CD4-positive, alpha-beta memory T cell (primary cell): ENCODE results near the gene SIGLEC10. TPM values are rescaled to one million over a fixed set of nuclear protein-coding genes. Genes with fewer than 3 reads are reported as not detected.
"Not testable (repeated sequence)": the region's sequence is repeated elsewhere in the genome, so short reads cannot be mapped to it uniquely, and the experiment has no call there.

Experiments
- CTCF ChIA-PET: fragments of 350-600 bp; sonication (Branson Sonifier 250); formaldehyde crosslinking; loops from one replicate; lab custom pipeline; 2021; ENCODE audit warnings: inconsistent platforms; ENCODE audit not compliant: partially characterized antibody; lab: Charles Lee
- POLR2A ChIA-PET: fragments of 350-600 bp; sonication (Branson Sonifier 250); formaldehyde crosslinking; loops from one replicate; lab custom pipeline; 2021; ENCODE audit not compliant: partially characterized antibody; lab: Charles Lee
- DNase-seq, 5 donors: peaks; one replicate each; pipeline versions ENCODE4 v3.0.0 to v3.0.0-alpha.2; 2020 to 2022; ENCODE audit warnings: mixed read lengths in 1 of 5
- H3K27ac ChIP-seq: one replicate; pipeline ENCODE4 v1.7.0; 2013; ENCODE audit warnings: low read depth, low read length
- H3K27me3 ChIP-seq: 2 replicates; pipeline ENCODE4 v1.7.0; 2013; ENCODE audit warnings: mild to moderate bottlenecking, low read length, moderate library complexity; ENCODE audit not compliant: insufficient read depth
- H3K36me3 ChIP-seq: 2 replicates; pipeline ENCODE4 v1.7.0; 2013; ENCODE audit warnings: mild to moderate bottlenecking, low read length, moderate library complexity; ENCODE audit not compliant: insufficient read depth
- H3K4me1 ChIP-seq: 2 replicates; pipeline ENCODE4 v1.7.0; 2013; ENCODE audit warnings: mild to moderate bottlenecking, low read length, moderate library complexity; ENCODE audit not compliant: insufficient read depth
- H3K4me3 ChIP-seq, 2 donors: one replicate each; pipeline ENCODE4 v1.7.0; 2013; ENCODE audit warnings: low read length in 2 of 2, mild to moderate bottlenecking in 1 of 2
- H3K9me3 ChIP-seq, 2 donors: one replicate each; pipeline ENCODE4 v1.7.0; 2013; ENCODE audit warnings: low read length in 2 of 2, control low read depth in 1 of 2; ENCODE audit not compliant: control insufficient read depth in 1 of 2
- H3K27ac Mint-ChIP-seq, 7 donors: one replicate each; pipeline ENCODE4 v1.8.0; 2020 to 2021; ENCODE audit warnings: mixed read lengths in 7 of 7, mild to moderate bottlenecking in 6 of 7, inconsistent platforms in 3 of 7, moderate library complexity in 3 of 7
- H3K27me3 Mint-ChIP-seq, 2 donors: one replicate each; pipeline ENCODE4 v1.8.0; 2020 to 2021; ENCODE audit warnings: mixed read lengths in 2 of 2
- H3K36me3 Mint-ChIP-seq, 2 donors: one replicate each; pipeline ENCODE4 v1.8.0; 2020 to 2021; ENCODE audit warnings: mixed read lengths in 2 of 2, inconsistent platforms in 1 of 2, mild to moderate bottlenecking in 1 of 2
- H3K4me1 Mint-ChIP-seq, 4 donors: one replicate each; pipeline ENCODE4 v1.8.0; 2020 to 2021; ENCODE audit warnings: mixed read lengths in 4 of 4, mild to moderate bottlenecking in 1 of 4
- H3K4me3 Mint-ChIP-seq, 8 donors: one replicate each; pipeline ENCODE4 v1.8.0; 2020 to 2021; ENCODE audit warnings: mixed read lengths in 8 of 8, mild to moderate bottlenecking in 7 of 8, moderate library complexity in 6 of 8, inconsistent platforms in 3 of 8
- H3K9me3 Mint-ChIP-seq, 8 donors: one replicate each; pipeline ENCODE4 v1.8.0; 2020 to 2021; ENCODE audit warnings: mixed read lengths in 8 of 8, mild to moderate bottlenecking in 5 of 8, inconsistent platforms in 3 of 8, moderate library complexity in 1 of 8
- intact Hi-C: fragments of 100-400 bp; cut with micrococcal nuclease; formaldehyde crosslinking; loops from one replicate; pipeline ENCODE4 v1.15.1; 2023
- polyA plus RNA-seq, 2 donors: library from polyadenylated mRNA; unstranded; fragments of 300-500 nt; fragmentation: Illumina TruSeq; gene quantifications; one replicate each; pipeline ENCODE4 v1.2.3, GENCODE V29; 2021
- total RNA-seq, 2 experiments: library from RNA; stranded (reverse); gene quantifications; one replicate each; pipeline ENCODE4 v1.2.3, GENCODE V29; 2021

SIGLEC10 gene
- under 1 TPM in 1 of 2 experiments, not detected in 1; 0.12 TPM for total RNA-seq
- under 1 TPM in 1 of 2 donors, not detected in 1; 0.39 TPM for polyA plus RNA-seq

GRCh38 chr19:51417107-51417809 is at the start of gene SIGLEC10:
SIGLEC10 (minus strand) TSS chr19:51417642; CDS start chr19:51417581, 61 bp downstream.
- peak within 1 kb of the TSS in 1 of 7 donors; percentile 27 for H3K27ac Mint-ChIP-seq
- peaks cover 12 to 19% of the 10 kb centered on the region in 2 donors for H3K27me3 Mint-ChIP-seq
- no peaks in the 10 kb centered on the region for H3K9me3 Mint-ChIP-seq
- H3K36me3 Mint-ChIP-seq: no peaks in the 10 kb centered on the region
- H3K4me1 ChIP-seq: no peaks in the 10 kb centered on the region
- DNase-seq: no peak
- no peak within 1 kb of the TSS for H3K27ac ChIP-seq
- peaks cover 0 to 5% (median 3%) of the 10 kb centered on the region in 4 donors for H3K4me1 Mint-ChIP-seq
- no peak within 1 kb of the TSS for H3K4me3 Mint-ChIP-seq
- no peaks in the 10 kb centered on the region for H3K9me3 ChIP-seq
- ChIA-PET POLR2A (interaction anchor here (0.6 to 1.0 kb wide), 2 partner anchors 19 to 24 kb away, joined by 3 read pairs; no protein-coding TSS in a partner anchor), CTCF (interaction anchor here (0.9 to 7.3 kb wide), 6 partner anchors 14 to 240 kb away, joined by 3 to 51 read pairs (median 4); no protein-coding TSS in a partner anchor)
- H3K27me3 ChIP-seq: no peaks in the 10 kb centered on the region
- intact Hi-C loops: no loop called here
- H3K36me3 ChIP-seq: no peaks in the 10 kb centered on the region
- no peak within 1 kb of the TSS for H3K4me3 ChIP-seq

- POLR2A ChIA-PET: no interaction called here
- Mint-ChIP-seq H3K36me3 (no peaks in the 10 kb centered on the region), H3K27ac (no peak overlapping the region), H3K4me1 (peaks cover 2 to 18% (median 11%) of the 10 kb centered on the region in 4 donors), H3K4me3 (no peak overlapping the region), H3K27me3 (peaks cover 9 to 27% of the 10 kb centered on the region in 2 donors), H3K9me3 (no peaks in the 10 kb centered on the region)
- Histone ChIP-seq H3K36me3 (no peaks in the 10 kb centered on the region), H3K4me3 (no peak overlapping the region), H3K9me3 (no peaks in the 10 kb centered on the region), H3K27ac (no peak overlapping the region), H3K4me1 (no peaks in the 10 kb centered on the region), H3K27me3 (peaks cover 10% of the 10 kb centered on the region)
- CTCF ChIA-PET: interaction anchor here (0.6 to 0.9 kb wide), 2 partner anchors 11 to 45 kb away, joined by 3 read pairs; no protein-coding TSS in a partner anchor
- intact Hi-C loops: no loop called here
- DNase-seq: no peak
These were observed 49.3 kb upstream of the SIGLEC10 start for GRCh38 chr19:51466723-51467122.

DNA sequence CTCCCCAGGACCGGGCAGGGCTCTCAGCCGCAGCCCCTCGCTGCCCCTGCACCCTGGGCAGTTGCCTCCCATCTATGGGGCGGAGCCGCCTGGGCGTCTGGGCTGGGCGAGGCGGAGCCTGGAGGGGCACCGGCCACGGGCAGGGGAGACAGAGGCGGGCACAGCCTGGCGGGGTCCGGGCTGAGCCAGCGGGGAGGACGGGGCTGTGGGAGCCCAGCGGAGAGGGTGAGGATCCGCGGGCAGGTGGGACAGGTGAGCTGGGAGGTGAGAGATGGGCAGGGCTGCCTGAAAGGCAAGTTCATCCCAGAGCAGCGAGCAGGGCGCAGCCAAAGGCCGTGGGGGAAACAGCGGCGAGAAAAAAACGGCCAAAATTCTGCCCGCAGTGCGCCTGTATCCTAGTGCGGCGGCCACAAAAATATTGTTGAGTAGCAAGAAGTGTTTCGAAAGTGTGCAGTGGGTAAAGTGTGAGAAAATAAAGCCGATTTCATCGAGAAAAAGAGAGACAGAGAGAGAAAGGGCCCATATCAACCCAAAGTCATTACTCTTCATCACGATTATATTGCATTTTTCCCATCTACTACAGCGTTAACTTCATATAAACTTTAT is 46.6 kb upstream of the SIGLEC10 start:
- H3K9me3 Mint-ChIP-seq, CTCF ChIA-PET, H3K4me3 Mint-ChIP-seq, POLR2A ChIA-PET, H3K4me1 ChIP-seq, H3K36me3 Mint-ChIP-seq, H3K27ac ChIP-seq, intact Hi-C loops, H3K27me3 ChIP-seq, H3K36me3 ChIP-seq, H3K9me3 ChIP-seq, H3K4me3 ChIP-seq, DNase-seq: not testable (repeated sequence)
- H3K27me3 Mint-ChIP-seq: peaks cover 12 to 33% of the 10 kb centered on the region in 2 donors
- peak overlapping the region in 1 of 7 donors; percentile 67 for H3K27ac Mint-ChIP-seq
- peaks cover 2 to 18% (median 12%) of the 10 kb centered on the region in 4 donors for H3K4me1 Mint-ChIP-seq

GRCh38 chr19:51462681-51463080 is 45.2 kb upstream of the SIGLEC10 start:
- intact Hi-C loops: no loop called here
- no peak overlapping the region for H3K27ac ChIP-seq
- ChIA-PET POLR2A (no interaction called here), CTCF (interaction anchor here (0.6 to 1.3 kb wide), 2 partner anchors 8 to 11 kb away, joined by 3 read pairs; no protein-coding TSS in a partner anchor)
- Mint-ChIP-seq H3K9me3 (no peaks in the 10 kb centered on the region), H3K27ac (no peak overlapping the region), H3K4me3 (no peak overlapping the region), H3K27me3 (peaks cover 12 to 33% of the 10 kb centered on the region in 2 donors), H3K4me1 (peaks cover 2 to 21% (median 8%) of the 10 kb centered on the region in 4 donors), H3K36me3 (no peaks in the 10 kb centered on the region)
- DNase-seq: peak in 1 of 5 donors; percentile 28
- no peaks in the 10 kb centered on the region for H3K4me1 ChIP-seq
- H3K27me3 ChIP-seq: peaks cover 10% of the 10 kb centered on the region
- no peaks in the 10 kb centered on the region for H3K36me3 ChIP-seq
- no peak overlapping the region for H3K4me3 ChIP-seq
- H3K9me3 ChIP-seq: no peaks in the 10 kb centered on the region

DNA sequence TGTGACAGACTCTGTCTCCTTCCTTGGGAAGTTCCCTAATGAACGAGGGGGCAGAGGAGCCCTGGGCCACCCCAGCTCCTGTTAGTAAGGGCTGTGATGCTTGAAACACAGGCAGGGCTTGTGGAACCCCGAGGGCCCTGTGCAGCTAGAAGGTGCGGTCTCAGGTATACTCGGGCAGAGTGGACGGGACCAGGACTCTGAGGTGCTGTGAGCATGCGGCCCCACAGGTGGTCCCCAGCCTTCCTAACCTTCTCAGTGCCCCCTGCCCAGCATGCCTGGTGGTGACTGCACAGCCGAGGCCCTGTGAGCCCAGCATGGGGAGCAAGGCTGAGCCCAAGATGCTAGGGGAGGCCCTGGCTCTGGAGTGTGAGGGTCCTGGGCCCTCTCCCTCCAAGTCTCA is 44.8 kb upstream of the SIGLEC10 start:
- Mint-ChIP-seq H3K4me3 (no peak overlapping the region), H3K27ac (no peak overlapping the region), H3K36me3 (no peaks in the 10 kb centered on the region), H3K9me3 (no peaks in the 10 kb centered on the region), H3K4me1 (peaks cover 2 to 18% (median 6%) of the 10 kb centered on the region in 4 donors), H3K27me3 (peaks cover 12 to 29% of the 10 kb centered on the region in 2 donors)
- Histone ChIP-seq H3K4me1 (no peaks in the 10 kb centered on the region), H3K27ac (no peak overlapping the region), H3K9me3 (no peaks in the 10 kb centered on the region), H3K27me3 (peaks cover 10% of the 10 kb centered on the region), H3K4me3 (no peak overlapping the region), H3K36me3 (no peaks in the 10 kb centered on the region)
- ChIA-PET POLR2A (no interaction called here), CTCF (interaction anchor here (1.3 kb wide), 1 partner anchor 12 kb away, joined by 3 read pairs; no protein-coding TSS in a partner anchor)
- DNase-seq: peak in 1 of 5 donors; percentile 17
- intact Hi-C loops: no loop called here

GRCh38 chr19:51461723-51462161 is 44.3 kb upstream of the SIGLEC10 start:
- POLR2A ChIA-PET: no interaction called here
- no peaks in the 10 kb centered on the region for H3K36me3 Mint-ChIP-seq
- Histone ChIP-seq H3K4me3 (no peak overlapping the region), H3K27me3 (peaks cover 10% of the 10 kb centered on the region), H3K27ac (no peak overlapping the region), H3K9me3 (no peaks in the 10 kb centered on the region), H3K36me3 (no peaks in the 10 kb centered on the region), H3K4me1 (no peaks in the 10 kb centered on the region)
- H3K9me3 Mint-ChIP-seq: no peaks in the 10 kb centered on the region
- peaks cover 2 to 18% (median 5%) of the 10 kb centered on the region in 4 donors for H3K4me1 Mint-ChIP-seq
- no peak overlapping the region for H3K4me3 Mint-ChIP-seq
- H3K27ac Mint-ChIP-seq: no peak overlapping the region
- intact Hi-C loops: no loop called here
- no peak for DNase-seq
- peaks cover 12 to 29% of the 10 kb centered on the region in 2 donors for H3K27me3 Mint-ChIP-seq
- CTCF ChIA-PET: no interaction called here
